ENCODE results near the gene IPO8. TPM values are rescaled to one million over a fixed set of nuclear protein-coding genes. Genes with fewer than 3 reads are reported as not detected.

The IPO8 gene
- total and polyA plus RNA-seq, 2 of the 8 experiments (the other 6 are each of a cell fraction or from before 2014, with no cell fraction given) = 7.2 to 59.8 TPM

DNA sequence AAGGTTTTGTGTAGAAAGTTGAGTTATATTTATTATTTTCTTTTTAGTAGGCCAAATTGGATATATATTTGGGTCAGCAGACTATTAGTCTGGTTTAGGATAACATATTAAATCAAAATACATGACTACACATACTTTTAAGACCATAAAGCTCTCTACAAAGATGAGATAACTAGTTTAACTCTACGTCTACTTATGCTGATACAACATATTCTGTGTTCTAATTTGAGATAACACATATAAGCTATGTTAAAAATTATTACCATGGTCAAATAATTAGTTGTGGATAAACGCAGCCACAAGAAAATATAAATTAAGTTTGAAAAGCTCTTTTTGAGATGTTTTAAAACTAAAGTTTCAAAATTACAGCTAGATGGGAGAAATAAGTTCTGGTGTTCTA is 55.3 kb downstream of the IPO8 start (continued):
- TF ChIP-seq, protein P1, sequence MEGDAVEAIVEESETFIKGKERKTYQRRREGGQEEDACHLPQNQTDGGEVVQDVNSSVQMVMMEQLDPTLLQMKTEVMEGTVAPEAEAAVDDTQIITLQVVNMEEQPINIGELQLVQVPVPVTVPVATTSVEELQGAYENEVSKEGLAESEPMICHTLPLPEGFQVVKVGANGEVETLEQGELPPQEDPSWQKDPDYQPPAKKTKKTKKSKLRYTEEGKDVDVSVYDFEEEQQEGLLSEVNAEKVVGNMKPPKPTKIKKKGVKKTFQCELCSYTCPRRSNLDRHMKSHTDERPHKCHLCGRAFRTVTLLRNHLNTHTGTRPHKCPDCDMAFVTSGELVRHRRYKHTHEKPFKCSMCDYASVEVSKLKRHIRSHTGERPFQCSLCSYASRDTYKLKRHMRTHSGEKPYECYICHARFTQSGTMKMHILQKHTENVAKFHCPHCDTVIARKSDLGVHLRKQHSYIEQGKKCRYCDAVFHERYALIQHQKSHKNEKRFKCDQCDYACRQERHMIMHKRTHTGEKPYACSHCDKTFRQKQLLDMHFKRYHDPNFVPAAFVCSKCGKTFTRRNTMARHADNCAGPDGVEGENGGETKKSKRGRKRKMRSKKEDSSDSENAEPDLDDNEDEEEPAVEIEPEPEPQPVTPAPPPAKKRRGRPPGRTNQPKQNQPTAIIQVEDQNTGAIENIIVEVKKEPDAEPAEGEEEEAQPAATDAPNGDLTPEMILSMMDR (IDR thresholded peaks at IDR 0.05; ENCODE audit: control extremely low read depth in 1 of 3, insufficient read depth in 1 of 3, low read depth in 1 of 3, low read length in 3 of 3) = no peak
- TF ChIP-seq EGR1 (IDR thresholded peaks at IDR 0.05; ENCODE audit: borderline replicate concordance, low read depth, low read length) (no peak), SUZ12 (IDR thresholded peaks at IDR 0.05; ENCODE audit: low read length) (no peak), POLR2AphosphoS5 (IDR thresholded peaks at IDR 0.05; ENCODE audit: low read depth, low read length) (no peak), TAF7 (optimal IDR thresholded peaks at IDR 0.05; ENCODE audit: borderline replicate concordance, low read depth, low read length) (no peak), CREB1 (IDR thresholded peaks at IDR 0.05) (no peak)
